HG03103 (cell line): ENCODE results near the gene GRB10.

Source experiments
- ATAC-seq: cut with Tn5 transposase; IDR thresholded peaks from one replicate; pipeline ENCODE4 v1.9.1; 2021; ENCODE audit warnings: low read depth; ENCODE audit not compliant: unreplicated experiment

Gene GRB10

DNA sequence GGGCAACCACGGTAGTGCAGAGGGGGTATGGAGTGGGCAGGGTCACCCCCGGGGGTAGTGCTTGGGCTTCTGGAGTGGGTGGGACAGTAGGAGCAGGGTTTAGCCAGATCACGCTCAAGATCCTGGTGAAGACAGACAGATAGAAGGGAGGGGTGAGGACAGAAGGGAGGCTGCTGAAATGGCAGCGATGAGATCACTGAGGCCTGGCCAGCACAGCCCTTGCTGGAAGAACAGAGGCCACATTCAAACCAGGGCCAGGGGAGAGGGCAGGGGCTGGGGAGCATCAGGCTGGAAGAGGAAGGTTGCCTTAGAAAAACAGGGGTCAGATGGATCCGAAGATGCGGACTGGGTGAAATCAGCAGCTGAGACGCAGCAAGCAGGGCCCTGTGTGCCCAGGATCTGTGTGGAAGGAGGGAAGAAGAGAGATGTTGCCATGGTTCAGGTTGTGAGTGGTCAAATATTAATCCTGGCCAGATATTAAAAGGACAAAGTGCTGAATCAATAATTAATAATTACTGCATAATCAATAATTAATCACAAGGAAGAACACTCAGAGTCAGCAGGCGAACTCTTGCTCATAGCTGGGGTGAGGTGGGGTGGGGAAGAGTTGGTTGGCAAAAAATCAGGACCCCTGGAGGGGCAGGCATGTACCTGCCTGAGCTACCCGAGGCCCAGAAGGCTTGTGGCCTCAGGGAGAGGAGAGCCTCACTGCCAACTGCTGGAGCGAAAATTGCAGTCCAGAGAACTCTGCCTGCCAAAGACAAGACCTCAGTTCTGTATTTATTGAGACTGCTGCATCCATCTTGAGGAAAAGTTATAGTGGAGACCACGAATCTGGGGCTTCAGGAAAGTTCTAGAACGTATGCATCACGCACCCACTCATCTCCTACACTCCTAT is 105.7 kb downstream of the GRB10 start:
- no peak for ATAC-seq

DNA sequence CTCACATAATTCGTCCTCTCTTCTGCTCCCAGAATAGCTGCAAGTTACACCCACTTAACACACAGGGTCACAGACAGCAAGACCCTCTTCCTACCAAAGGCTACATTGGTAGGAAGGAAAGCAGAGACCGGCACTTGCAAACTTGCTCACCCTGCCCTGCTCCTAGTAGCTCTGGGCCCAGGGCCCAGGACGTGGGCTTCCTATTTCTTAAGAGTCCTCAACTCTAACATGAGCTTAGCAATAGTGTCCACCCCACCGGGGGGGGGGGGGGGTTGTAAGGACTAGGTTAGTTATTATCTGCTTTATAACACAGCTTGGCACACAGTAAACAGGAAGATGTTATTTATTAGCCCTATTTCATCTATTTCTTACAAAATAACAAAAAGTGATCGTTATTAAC is 106.6 kb downstream of the GRB10 start:
- ATAC-seq = no peak

DNA sequence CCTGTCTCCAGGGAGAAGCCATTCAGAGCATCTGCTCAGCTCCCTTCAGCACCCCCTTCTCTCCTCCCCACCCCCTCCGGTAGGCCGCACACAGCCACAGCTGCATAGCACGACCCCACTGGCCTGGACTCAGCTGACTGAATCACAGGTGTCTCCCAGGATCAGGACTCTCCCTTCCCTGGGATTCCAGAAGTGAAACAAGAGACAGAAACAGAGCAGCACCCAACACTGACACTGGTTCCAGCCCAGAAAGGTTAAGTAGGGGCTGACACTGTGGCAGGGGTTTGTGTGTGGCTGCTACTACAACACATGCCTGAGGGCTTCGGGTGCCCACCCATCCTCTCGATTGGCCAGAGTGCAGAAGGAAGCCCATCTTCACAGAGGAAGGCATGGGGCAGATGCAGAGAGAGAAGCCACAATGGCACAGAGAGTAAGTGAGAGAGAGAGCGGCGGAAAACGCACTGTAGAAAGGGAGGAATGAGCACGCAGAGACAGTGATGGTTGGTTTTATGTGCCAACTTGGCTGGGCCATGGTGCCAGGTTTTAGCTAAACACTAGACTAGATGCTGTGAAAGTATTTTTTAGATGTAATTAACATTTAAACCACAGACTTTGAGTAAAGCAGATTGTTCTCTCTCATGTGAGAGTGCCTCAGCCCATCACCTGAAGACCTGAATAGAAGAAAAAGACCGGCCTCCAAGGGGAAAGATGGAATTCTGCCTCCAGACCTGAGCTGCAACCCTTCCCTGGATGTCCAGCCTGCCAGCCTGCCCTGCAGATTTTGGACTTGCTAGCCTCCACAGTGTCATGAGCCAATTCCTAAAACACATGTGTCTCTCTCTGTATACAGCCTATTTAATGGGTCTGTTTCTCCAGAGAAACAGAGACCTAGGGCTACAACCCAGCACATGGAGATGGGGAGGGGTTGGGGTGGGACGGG is 107.5 kb downstream of the GRB10 start:
- ATAC-seq = no peak

DNA sequence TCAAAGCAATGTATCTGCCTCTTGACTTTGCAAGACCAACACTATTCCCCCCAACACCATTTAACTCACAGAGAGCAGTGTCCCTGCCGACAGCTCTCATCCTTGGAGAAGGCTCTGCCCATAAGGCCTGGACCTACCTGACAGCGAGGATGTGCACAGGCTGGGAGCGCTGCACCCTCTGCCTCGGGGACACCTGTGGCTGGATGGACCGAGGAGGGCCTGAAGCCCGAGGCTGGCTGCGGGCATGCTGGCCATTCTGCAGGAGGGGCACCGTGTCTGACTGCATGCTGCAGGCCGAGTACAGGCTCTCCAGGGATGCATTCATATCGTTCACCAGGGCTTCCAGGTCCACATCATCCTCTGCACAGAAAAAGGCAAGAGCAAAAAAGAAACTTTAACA is 108.4 kb downstream of the GRB10 start:
- no peak for ATAC-seq

DNA sequence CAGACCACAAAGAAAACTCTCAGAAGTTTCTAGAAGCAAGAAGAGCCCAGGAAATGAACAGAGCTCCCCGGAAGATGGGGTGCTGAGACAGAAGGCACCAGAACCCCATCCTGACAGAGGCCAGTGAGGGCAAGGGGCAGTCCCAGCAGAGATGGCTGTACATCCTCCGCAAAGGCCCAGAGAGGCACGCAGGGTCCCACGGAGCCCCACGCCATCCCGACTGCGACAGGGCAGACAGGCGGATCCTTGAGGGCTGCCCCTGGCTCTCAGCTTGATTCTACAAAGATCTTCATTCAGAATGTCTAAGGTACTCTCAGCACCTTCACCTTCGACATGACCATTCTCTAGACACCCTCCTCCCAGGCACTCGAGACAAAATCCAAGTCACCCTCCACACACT is 109.6 kb downstream of the GRB10 start:
- no peak for ATAC-seq

DNA sequence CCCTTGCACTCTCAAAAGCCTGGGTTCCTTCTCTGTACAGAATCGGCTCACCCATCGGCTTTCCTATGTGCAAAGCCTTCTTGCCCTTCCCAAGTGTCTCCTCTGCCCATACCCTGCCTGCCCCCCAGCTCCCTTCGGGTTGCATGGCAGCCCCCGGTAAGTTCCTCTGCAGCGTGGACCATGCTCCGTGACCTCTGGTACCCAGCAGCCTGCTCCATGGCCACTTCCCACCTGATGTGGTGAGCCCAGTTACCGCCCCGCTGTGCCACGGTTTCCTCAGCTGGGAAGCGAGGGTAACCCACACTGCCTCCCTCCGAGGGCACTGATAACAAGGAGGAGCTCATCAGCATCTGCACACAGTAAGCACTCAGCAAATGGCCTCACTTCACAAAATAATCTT is 110.7 kb downstream of the GRB10 start:
- no peak for ATAC-seq

DNA sequence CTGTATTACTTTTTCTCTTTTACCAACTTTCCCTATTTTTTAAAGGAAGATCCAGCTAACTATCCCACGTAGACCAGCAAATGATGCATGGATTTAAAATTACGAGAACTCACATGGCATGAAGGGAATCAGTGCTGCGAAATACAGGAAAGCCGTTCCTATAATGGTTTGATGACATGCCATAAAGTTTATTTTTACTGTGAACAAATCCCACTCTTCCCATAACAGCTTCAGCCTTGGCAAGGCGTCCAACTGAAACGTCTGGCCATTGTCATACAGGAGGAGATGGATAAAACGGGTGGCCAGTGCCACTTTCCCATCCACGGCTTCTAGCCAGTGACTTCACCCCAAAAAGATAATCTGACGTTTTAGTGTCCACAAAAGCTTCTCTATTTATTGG is 111.3 kb downstream of the GRB10 start:
- no peak for ATAC-seq

DNA sequence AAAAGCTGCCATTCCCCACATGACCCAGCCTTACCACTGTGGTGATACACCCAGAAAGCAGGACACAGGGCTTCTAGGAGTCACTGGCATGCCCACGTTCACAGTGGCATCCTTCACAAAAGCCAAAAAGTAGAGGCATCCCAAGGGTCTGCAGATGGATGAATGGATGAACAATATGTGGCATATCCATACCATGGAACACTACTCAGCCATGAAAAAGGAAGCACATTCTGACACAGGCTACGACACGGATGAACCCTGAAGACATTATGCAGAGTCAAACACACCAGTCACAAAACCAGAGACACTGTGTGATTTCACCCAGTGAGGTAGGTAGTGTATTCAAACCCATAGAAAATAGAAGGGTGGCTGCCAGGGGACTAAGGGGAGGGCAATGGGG is 112.8 kb downstream of the GRB10 start:
- no peak for ATAC-seq

DNA sequence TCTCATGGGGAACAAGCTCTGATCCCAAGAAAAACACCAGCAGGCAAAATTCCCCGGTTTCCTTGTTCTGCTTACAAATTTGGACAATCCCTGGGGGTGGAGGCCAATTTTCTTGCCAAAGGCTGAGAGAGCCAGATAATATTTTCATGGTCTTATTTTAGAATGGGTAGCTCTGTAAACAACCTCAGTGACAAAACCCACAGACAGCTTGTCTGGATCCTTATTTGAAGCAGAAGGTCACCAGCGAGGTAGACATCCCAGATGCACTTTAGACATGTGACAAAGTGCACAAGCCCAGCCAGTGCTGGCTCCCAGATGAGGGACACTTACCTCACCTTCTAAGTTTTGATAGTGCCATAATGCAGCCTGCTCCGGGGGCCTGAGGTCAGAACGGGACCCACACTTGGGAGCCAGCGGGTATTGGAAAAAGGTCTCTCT is 114.9 kb downstream of the GRB10 start:
- ATAC-seq = no peak

DNA sequence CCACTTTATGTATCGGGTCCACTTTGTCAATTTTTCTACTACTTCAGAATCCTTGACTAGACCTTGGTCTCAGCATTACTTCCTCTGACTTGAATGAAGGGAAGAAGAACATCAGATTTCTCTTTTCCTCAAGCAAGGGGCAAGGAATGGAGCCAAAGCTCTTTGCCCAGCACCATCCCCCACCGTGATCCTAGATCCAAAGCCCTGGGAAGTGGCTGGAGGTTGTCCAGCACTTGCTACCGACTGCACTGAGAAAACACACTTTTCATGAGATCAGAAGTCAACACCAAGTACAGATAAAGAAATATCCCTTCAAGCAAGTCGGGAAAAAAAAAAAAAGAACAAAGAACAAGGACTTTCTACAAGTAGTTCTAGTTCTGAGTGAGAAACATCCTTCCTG is 115.4 kb downstream of the GRB10 start:
- ATAC-seq = no peak

DNA sequence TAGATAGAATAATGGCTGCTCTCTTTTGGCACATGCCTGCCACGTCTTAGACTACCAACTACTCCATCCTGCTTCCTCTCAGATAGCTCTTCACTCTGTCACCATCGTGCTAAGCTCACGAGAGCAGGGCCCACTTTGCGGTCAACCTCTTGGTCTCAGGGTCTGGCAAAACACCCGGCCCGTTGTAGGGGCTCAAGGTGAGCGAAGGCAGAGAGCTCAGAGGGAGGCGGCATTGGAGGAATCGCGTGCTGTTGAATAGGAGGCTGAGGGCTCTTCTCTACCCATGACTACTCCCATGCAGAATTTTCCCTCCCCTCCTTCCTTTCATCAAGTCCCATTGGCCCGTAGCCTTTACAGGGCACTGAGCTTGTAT is 116.6 kb downstream of the GRB10 start:
- no peak for ATAC-seq

DNA sequence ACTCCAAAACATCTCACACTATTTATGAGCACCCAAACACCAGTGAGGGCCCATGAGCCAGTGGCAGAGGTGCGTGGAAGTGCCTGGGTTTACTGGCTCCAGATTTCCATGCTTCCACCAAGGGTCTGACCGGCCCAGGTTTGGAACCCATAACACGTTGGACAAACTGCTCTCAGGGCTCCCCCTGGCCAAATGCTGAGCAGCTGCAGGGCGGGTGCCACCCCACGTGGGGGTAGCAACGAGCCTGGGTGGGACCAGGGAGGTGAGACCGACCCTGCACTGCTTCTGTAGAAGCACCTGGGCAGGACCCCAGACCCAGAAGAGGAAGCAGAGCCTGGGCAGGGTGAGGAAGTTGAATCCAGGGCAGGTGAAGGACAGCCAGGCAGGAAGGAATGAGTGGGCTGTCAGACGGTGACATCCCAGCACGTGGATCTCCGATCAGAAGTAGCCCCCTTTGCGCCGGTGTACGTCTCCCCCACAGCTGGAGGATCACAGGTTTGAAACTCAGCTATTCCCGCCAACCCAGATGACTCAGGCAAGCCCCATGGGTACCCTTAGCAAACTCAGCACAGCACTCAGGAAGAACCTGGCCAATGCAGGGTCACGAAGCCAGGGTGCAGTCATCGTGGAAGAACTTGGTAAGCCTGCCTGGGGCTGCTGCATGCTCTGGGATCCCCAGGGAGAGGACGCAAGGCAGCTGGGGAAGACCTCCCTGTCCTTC is 117.1 kb downstream of the GRB10 start:
- no peak for ATAC-seq

DNA sequence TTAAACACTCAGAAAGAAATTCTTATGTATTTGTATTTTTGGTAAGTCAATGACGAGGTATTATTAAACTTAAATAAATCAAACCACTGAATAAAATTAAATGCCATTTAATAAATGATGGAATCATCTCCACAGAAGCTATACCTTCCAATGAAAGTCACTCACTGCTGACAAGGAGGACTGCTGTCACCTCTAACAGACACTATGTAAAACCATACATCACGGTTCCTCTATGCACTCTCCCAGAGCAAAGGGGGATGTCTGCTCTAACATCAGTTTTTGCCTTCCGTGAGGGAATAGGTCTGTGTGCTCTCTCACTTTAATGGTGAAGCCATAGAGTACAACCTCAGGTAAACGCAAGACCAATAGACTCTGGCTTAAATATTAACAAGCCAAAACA is 117.8 kb downstream of the GRB10 start:
- ATAC-seq = peak; percentile 9

DNA sequence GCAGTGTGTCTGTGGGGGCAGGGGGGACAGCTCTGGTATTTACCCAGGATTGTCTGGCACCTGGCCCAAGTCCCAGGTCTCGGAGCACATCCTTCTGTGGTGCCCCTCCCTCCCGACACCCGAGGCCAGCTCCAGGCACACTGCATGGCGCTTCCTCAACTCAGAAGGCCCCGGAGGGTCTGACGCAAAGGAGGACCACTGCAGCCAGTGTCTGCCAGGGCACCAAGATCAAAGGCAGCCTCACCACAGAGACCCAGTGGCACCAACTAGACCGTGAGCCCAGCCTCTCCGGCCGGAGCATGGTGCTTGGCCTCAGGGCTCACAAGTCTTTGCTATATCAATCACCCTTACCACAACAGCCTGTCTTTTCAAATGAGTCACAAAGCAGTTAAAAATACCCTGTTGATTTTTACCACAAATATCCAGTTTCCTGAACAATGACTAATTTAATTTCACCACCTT is 118.2 kb downstream of the GRB10 start:
- ATAC-seq = peak; percentile 56

DNA sequence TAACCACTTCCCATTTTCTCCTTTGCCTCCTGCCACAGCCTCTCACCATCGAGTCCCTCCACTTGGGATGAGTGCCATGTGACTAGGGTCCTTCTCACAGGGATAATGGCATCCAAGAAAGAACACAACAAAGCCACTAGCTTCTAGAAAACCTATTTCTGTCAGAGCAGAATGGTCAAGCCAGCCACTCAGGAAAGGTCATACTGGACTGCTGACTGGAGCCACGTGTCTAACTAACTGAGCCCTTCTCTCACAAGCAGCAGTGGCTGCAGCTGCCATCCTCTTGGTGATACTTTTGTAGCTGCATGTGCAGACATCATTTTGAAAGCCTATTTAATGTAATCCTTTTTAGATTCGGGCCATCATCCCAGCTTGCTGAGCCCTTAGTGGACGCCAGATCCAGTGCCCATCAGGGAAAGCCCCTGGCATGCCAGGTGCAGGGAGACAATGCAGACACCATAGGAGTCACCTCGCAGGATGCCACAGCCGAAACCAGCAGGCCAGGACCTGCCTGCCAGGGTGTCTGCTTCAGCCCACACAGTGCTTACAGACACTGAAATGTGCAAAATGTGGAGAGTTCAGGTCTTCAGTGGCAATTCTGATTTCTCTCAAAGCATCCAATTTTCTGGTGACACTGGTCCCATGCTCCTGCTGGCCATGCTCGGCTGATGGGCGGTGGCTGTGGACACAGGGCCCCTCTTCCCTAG is 119.1 kb downstream of the GRB10 start:
- no peak for ATAC-seq

DNA sequence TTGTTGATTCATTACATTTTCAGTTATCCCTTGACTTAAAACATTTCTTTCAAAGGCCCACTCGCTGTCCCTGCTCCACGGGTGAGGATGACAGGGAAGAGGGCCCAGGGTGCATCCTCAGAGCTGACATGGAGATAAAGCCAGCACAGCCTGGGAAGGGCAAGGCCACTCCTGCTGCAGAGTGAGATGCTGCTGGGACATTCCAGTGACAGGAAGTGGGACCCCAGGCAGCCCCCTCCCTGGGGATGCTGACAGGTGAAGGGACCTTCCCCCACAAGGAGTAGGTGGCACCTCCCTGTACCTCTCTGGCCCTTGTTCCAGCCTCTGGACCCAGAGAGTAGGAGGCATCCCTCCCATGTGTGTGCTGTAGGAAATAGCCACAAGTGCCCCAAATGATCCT is 119.7 kb downstream of the GRB10 start:
- ATAC-seq = no peak

DNA sequence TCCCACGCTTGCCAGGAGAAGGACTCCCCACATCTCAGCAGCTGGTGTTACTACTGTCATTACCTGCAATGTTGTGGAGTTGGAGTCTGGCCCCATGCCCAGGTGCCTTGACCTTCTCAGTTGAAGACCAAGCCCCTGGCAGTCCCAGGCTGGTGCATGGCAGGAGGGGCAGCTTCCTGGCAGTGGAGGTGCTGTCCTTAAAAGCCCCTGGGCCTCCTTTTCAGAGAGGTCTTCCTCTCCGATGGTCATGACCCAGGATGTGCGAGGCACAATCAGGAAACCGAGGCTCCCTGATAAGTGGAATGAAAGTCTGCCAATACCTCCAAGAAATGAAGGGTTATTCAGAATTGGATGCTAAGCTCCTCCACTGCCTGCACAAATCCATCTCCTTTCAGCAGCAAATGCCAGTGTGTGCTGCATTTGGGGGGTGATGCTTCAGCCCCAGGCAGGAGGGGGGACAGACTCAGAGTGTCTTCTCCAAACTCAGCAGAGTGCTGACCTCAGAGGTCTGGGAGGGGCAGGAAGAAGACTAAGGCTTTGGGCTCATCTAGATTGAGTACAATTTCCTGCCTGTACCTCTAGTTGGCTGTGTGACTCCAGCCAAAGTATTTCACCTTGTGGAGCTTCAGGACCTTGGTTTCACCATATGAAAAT is 120.5 kb downstream of the GRB10 start:
- no peak for ATAC-seq

DNA sequence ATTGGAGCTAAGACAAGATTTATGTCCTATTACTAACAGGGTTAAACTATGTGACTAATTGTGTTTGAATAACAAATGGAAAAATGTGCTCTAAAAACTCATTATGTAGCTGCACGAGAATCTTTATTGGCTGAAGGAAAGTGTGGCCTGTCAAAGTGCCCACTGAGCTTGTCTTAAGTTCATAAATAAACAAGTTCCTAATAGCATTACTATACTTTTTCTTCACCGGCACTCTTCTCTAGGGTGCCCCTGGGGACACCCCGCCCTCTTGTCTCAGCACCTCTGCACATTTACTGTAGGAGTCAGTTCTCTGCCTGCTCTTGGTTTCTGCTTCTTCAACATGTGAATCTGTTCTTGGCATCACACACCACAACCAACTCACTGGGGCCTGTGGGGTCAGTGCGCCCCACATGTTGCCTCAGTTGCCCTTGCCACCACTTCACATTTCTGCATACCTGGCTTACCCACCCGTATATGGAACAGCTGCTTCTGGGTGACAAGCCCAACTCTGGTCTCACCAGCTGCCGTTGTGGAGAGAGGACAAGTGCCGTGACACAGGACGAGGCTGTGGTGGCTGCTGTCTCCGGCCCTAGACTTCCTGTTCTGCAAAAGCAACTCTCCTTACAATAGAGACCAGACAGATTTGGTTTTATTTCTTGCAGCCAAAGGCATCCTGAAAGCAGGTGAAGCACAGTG is 121.2 kb downstream of the GRB10 start:
- peak; percentile 44 for ATAC-seq

DNA sequence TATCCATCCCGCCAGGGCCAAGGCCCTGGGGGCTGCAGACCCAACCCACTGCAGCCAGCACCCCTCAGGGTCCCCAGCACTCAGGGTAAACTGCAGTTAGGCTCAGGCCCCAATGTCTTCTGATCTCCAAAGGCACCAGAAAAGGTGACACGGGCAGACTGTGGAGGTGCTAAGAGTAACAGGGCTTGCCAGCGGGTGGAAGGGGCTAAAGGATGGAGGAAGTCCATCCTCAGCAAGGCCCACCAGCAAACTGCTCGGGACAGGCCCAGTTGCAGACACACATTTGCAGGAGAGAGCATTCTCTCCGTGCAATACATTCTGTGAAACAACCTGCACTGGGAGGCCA is 121.9 kb downstream of the GRB10 start:
- ATAC-seq = no peak
